ENCODE data around the gene AKR1C8.

Gene AKR1C8

GRCh38 chr10:5199398-5199797 is 14.4 kb upstream of the AKR1C8 start:
- H3K4me3 ChIP-seq (ENCODE audit: severe bottlenecking) = no peak overlapping the region
- H3K4me1 ChIP-seq (ENCODE audit: insufficient read depth, poor library complexity, severe bottlenecking) = no peaks in the 10 kb centered on the region
- no peak for TF ChIP-seq CTCF (IDR thresholded peaks at IDR 0.05; ENCODE audit: poor library complexity, severe bottlenecking)
- no peaks in the 10 kb centered on the region for H3K36me3 ChIP-seq (ENCODE audit: low read depth)
- H3K27ac ChIP-seq (ENCODE audit: poor library complexity, severe bottlenecking) = no peak overlapping the region
- no peaks in the 10 kb centered on the region for H3K9me3 ChIP-seq (ENCODE audit: severe bottlenecking)
- ATAC-seq (ENCODE audit: low read depth) = no peak
- no peaks in the 10 kb centered on the region for H3K27me3 ChIP-seq (ENCODE audit: insufficient read depth, poor library complexity, severe bottlenecking)
- DNase-seq (ENCODE audit: low spot score) = no peak

- DNase-seq (ENCODE audit: low spot score) = no peak
- no peak overlapping the region for H3K27ac ChIP-seq (ENCODE audit: poor library complexity, severe bottlenecking)
- no peak for TF ChIP-seq CTCF (IDR thresholded peaks at IDR 0.05; ENCODE audit: poor library complexity, severe bottlenecking)
- H3K27me3 ChIP-seq (ENCODE audit: insufficient read depth, poor library complexity, severe bottlenecking) = no peaks in the 10 kb centered on the region
- no peaks in the 10 kb centered on the region for H3K9me3 ChIP-seq (ENCODE audit: severe bottlenecking)
- H3K4me1 ChIP-seq (ENCODE audit: insufficient read depth, poor library complexity, severe bottlenecking) = no peaks in the 10 kb centered on the region
- ATAC-seq (ENCODE audit: low read depth) = no peak
- H3K4me3 ChIP-seq (ENCODE audit: severe bottlenecking) = no peak overlapping the region
- H3K36me3 ChIP-seq (ENCODE audit: low read depth) = no peaks in the 10 kb centered on the region
Observed at GRCh38 chr10:5198386-5198785, 13.4 kb upstream of the AKR1C8 start.

- Histone ChIP-seq H3K36me3 (ENCODE audit: low read depth) (no peaks in the 10 kb centered on the region), H3K27me3 (ENCODE audit: insufficient read depth, poor library complexity, severe bottlenecking) (no peaks in the 10 kb centered on the region), H3K9me3 (ENCODE audit: severe bottlenecking) (no peaks in the 10 kb centered on the region), H3K27ac (ENCODE audit: poor library complexity, severe bottlenecking) (no peak within 1 kb of the TSS), H3K4me1 (ENCODE audit: insufficient read depth, poor library complexity, severe bottlenecking) (no peaks in the 10 kb centered on the region), H3K4me3 (ENCODE audit: severe bottlenecking) (no peak within 1 kb of the TSS)
- TF ChIP-seq CTCF (IDR thresholded peaks at IDR 0.05; ENCODE audit: poor library complexity, severe bottlenecking) = no peak
- ATAC-seq (ENCODE audit: low read depth) (no peak), DNase-seq (ENCODE audit: low spot score) (no peak)
Observed at GRCh38 chr10:5196702-5197113, 11.8 kb upstream of the AKR1C8 start, which contains the start of gene AKR1C4. Gene AKR1C4 (plus strand): TSS chr10:5196837. CDS start chr10:5196868, 31 bp downstream.

- DNase-seq (ENCODE audit: low spot score) (no peak), ATAC-seq (ENCODE audit: low read depth) (no peak)
- Histone ChIP-seq H3K4me3 (ENCODE audit: severe bottlenecking) (no peak overlapping the region), H3K36me3 (ENCODE audit: low read depth) (no peaks in the 10 kb centered on the region), H3K27ac (ENCODE audit: poor library complexity, severe bottlenecking) (no peak overlapping the region), H3K9me3 (ENCODE audit: severe bottlenecking) (no peaks in the 10 kb centered on the region), H3K27me3 (ENCODE audit: insufficient read depth, poor library complexity, severe bottlenecking) (no peaks in the 10 kb centered on the region), H3K4me1 (ENCODE audit: insufficient read depth, poor library complexity, severe bottlenecking) (no peaks in the 10 kb centered on the region)
- no peak for TF ChIP-seq CTCF (IDR thresholded peaks at IDR 0.05; ENCODE audit: poor library complexity, severe bottlenecking)
Observed at GRCh38 chr10:5195727-5196374, 10.9 kb upstream of the AKR1C8 start.

GRCh38 chr10:5194431-5194830 is 9.5 kb upstream of the AKR1C8 start:
- no peak for DNase-seq (ENCODE audit: low spot score)
- no peaks in the 10 kb centered on the region for H3K9me3 ChIP-seq (ENCODE audit: severe bottlenecking)
- no peak for ATAC-seq (ENCODE audit: low read depth)
- H3K4me3 ChIP-seq (ENCODE audit: severe bottlenecking) = no peak overlapping the region
- H3K36me3 ChIP-seq (ENCODE audit: low read depth) = no peaks in the 10 kb centered on the region
- no peaks in the 10 kb centered on the region for H3K4me1 ChIP-seq (ENCODE audit: insufficient read depth, poor library complexity, severe bottlenecking)
- H3K27me3 ChIP-seq (ENCODE audit: insufficient read depth, poor library complexity, severe bottlenecking) = no peaks in the 10 kb centered on the region
- no peak for TF ChIP-seq CTCF (IDR thresholded peaks at IDR 0.05; ENCODE audit: poor library complexity, severe bottlenecking)
- H3K27ac ChIP-seq (ENCODE audit: poor library complexity, severe bottlenecking) = no peak overlapping the region
